ENCODE measurements around the gene MEG3.

MEG3 gene

DNA sequence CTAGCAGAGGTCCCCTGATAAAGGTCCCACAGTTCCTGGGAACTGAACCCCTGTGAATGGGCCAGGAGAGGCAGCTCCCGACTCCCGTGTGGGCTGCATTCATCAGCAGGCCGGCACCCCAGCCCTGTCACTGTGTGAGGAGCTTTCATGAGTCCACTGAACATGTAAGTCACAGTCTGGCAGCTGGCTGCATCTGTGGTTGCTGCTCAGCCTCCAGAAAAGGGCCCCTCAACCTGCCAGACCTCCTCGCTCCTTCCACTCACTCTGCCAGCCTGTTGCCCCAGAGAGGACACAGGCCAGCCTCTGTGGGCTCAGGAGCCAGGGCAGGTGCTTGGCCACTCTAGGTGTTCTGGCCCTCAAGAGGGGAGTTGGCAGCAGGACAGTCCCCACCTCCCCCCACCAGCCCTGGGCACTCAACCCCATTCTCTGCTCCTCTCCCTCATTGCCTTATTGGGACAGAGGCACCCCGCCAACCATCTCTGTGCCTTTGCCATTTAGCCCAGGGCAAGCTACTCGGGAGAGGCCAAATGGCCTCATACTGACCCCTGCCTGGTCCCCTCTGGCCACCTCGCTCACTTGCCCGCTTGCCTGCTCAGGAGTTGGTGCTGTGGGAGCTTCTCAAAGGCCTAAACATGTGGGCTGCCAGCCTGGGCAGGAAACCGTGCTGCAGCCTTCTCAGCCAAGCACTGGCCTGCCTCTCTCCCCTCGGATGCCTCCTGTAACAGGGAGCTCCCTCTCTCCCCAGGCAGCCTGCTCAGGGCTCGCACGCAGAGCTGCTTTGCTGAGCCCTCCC is 75.7 kb downstream of the MEG3 start:
- DNase-seq, result no peak

DNA sequence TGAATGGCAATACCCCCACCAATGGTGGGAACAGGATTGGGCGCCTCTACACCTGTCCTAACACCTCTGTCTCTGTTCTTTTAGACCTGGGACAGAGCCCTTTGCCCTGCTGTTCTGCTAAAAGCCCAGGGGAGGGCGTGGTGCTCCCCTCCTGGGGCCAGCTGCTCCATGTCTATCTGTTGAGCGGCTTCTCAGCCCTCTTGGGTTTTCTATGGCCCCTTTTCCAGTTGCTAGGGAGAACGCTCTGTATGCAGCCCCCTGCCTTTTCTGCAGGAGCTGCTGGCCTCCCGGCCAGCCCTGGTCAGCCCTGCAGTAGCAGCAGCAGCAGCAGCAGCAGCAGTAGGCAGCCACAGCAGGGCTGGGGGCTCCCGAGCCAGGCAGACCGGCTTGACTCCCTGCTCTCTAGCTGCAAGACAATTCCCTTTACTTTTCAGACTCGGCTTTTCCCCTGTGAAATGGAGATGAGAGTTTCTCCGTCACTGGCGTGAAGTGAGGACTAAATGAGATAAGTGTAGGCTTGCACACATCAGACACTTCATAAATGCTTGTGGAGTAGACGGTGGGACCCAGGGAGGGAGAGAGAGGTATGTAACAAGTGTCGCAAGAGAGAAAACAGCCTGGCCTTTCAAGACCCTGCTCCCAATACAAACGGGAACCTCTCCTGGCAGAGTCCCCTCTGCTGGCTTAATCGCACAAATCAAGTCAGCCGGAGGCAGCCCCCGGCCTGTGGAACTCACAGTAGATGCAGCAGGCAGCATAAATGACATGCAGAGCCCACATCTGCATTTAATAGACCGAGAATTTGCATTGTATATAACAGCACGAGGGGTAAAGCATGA is 76.6 kb downstream of the MEG3 start:
- no peak for DNase-seq

DNA sequence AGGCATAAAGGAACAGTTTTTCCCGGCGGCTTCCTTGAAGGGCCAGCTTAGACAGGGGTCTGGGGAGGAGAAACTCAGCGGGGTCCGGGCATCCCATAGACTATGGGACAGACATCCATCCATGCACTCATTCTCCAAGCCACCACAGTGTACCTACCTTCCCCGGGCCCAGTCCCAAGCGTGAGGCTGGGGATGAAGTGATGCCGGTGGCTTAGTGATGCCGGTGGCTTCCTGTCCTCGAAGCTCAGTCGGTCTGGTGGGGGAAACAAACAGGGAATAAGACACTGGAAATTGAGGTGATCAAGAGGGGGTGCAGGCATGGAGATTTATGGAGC is 77.2 kb downstream of the MEG3 start:
- no peak for DNase-seq

DNA sequence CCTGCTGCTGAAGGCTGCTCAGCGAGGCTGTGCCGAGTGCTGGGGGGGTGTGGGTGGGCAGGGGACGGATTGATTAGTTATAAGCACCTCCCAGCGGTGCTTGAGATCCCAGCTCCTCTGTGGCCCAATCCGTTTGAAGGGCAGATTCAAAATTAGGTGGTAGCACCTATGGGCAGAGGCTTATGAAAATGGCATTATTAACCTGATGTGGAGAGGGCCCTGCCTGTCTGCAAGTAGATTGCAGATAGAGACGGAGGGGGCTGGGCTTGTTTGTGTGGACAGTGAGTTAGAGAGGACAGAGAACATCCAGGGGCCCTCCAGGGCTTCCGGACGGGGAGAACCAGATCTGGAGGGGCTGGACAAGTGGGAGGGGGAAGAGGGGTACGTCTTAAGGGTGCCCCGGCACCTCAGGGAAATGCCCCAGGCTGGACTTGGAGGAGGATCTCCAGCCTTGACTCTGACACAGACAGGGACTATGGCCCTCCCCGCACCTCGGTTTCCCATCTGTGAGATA is 77.8 kb downstream of the MEG3 start, which contains the start of gene RTL1:
TSS of gene RTL1 (minus strand) at position 51 of the 514 bp plus-strand sequence. CDS start 18,934 bp downstream, outside the sequence.
- no peak for DNase-seq

DNA sequence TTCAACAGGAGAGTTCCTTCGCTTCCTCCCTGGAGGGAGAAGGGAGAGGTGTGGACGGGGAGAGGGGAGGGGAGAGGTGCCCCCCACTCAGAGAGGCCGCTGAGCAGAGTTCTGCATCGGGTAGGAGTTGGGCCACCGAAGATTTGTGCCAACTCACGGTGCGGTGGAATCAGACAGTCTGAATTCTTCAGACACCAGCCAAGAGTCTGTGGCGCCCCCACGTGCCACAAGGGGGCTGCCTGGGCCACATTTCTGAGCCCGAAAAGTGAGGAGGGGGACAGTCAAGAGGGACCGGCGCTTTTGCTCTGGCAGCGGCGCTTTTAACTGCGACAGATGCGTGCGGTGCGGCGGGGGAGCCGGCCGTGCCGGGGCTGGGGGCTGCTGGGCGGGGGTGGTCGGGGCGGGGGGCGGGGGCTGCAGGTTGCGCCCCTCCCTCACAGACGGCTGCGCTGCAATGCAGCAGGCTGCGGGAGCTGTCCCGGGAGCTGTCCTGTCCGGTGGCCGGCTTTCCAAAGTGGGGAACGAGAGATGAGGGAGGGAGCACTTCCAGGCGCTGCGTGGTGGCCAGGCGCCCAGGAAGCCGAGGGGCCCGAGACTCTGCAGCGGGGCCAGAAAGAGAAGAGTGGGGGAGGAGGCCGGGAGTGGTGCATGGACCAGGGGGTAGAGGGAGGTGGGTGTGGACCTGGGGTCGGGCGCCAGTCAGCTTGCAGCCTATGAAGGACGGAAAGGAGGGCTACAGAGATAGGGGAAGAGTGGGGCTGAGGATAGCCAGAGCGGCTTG is 78.6 kb downstream of the MEG3 start:
- DNase-seq, result no peak

DNA sequence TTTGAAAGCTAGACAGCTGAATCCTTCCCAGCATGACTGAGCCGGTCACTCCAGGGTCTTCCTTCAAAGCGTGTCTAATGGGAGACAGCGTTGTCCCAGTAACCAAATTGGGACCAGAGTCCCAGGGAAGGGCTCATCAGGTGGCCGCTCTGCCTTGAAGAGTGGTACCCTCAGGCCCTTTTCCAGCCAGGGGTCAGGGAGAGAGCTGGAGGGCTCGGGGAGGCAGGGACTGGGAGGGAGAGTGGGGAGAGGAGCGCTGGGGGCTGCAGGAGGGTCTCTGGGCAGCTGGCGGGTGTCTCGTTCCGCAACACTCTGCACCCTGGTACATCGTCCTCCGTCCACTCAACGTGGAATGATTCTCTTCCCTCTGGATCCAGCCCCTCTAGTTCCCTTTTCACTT is 79.2 kb downstream of the MEG3 start:
- DNase-seq, result no peak

DNA sequence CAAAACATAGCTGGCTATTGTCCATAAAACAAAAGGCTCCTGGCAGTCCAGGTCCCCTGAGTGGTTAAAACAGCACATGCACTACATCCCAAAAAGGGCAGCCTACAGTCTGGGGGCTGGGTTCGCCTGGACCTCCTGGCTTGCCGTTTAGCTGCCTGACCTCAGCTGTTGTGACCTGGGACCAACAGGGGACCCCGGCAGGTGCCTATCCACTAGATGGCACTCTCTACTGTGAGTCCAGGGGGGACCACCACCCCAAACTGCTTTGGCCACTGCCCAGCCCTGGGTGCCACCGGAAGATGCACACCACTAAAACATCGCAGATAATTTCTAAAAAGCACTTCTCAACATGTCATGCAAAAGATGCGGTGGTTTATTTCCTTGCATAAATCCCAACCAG is 80.5 kb downstream of the MEG3 start:
- DNase-seq, result no peak

DNA sequence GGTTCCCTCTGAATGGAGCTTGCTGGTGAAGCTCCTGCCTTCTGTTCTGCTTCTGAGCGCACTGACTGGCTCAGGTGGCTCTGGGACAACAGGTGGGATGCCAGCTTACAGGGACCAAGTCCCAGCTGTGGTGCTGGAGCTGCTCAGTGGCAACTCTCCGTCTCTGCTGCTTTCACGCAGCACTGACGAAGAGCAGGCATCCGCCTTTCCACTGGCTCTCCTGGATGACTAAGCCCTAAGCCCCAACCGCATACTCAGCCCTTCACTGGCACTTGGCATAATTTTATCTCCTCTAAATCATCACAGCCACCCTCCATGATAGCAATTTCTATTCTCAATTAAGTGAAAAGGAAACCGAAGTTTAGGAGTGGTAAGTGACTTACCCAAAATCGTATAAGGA is 81.3 kb downstream of the MEG3 start:
- no peak for DNase-seq

DNA sequence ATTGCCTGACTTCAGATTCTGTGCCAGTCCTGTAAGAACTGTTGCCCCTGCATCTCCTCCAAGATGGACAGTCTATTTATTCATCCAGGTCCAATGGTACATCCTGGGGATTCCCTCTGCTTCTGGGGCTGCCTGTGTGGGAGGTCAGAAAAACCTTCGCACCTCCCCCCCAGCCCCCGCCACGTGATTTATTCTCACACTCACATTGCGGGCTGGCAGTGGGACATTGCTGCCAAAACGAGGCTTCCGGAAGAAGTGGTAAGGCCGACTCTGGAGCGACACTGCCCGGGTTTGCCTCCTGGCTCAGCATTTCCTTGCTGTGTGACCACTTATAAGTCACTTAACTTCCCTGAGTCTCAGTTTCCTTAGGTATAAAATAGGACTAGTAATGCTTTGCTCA is 83.5 kb downstream of the MEG3 start:
- no peak for DNase-seq
